AG20443 (cell line): Measurements from ENCODE around the gene JAM2.
"Not testable (repeated sequence)": the region's sequence is repeated elsewhere in the genome, so short reads cannot be mapped to it uniquely, and the experiment has no call there.

Experiments used
- DNase-seq: peaks from one replicate; pipeline ENCODE4 v3.0.0; 2012; ENCODE audit warnings: low spot score, mixed read lengths

JAM2 gene

GRCh38 chr21:25638660-25639550 is at the start of gene JAM2:
TSS of gene JAM2 (plus strand) at chr21:25639258. CDS start at chr21:25639822, 564 bp downstream.
- peak; percentile 54 for DNase-seq

GRCh38 chr21:25589887-25590286 is 49.2 kb upstream of the JAM2 start:
- DNase-seq: no peak

GRCh38 chr21:25607151-25608043 is 31.7 kb upstream of the JAM2 start, which contains the start of gene MRPL39:
TSS of gene MRPL39 (minus strand) at chr21:25607481. CDS start at chr21:25607475, 6 bp downstream.
- peak; percentile 95 for DNase-seq

GRCh38 chr21:25608044-25608737 is 30.9 kb upstream of the JAM2 start:
- peak; percentile 88 for DNase-seq

GRCh38 chr21:25614441-25614840 is 24.6 kb upstream of the JAM2 start:
- DNase-seq: no peak

- no peak for DNase-seq
These were observed 23.2 kb upstream of the JAM2 start for GRCh38 chr21:25615880-25616279.

- no peak for DNase-seq
These were observed 19.9 kb upstream of the JAM2 start for GRCh38 chr21:25619198-25619597.

- no peak for DNase-seq
These were observed 14.5 kb upstream of the JAM2 start for GRCh38 chr21:25624511-25624910.

GRCh38 chr21:25625036-25625435 is 14.0 kb upstream of the JAM2 start:
- no peak for DNase-seq

- not testable (repeated sequence) for DNase-seq
These were observed 13.1 kb upstream of the JAM2 start for GRCh38 chr21:25625776-25626555.

- DNase-seq: no peak
These were observed 12.3 kb upstream of the JAM2 start for GRCh38 chr21:25626757-25627156.

GRCh38 chr21:25632296-25632695 is 6.8 kb upstream of the JAM2 start:
- no peak for DNase-seq

GRCh38 chr21:25635310-25635709 is 3.7 kb upstream of the JAM2 start:
- no peak for DNase-seq

- no peak for DNase-seq
These were observed 2.3 kb upstream of the JAM2 start for GRCh38 chr21:25636727-25637126.

GRCh38 chr21:25637851-25638659 is 1.0 kb upstream of the JAM2 start:
- peak; percentile 14 for DNase-seq

- peak; percentile 59 for DNase-seq
These were observed 618 bp downstream of the JAM2 start for GRCh38 chr21:25639551-25640201.

- peak; percentile 30 for DNase-seq
These were observed 1.3 kb downstream of the JAM2 start for GRCh38 chr21:25640202-25640942.

GRCh38 chr21:25640943-25641292 is 1.9 kb downstream of the JAM2 start:
- DNase-seq: no peak

GRCh38 chr21:25643486-25643885 is 4.4 kb downstream of the JAM2 start:
- DNase-seq: no peak
